Smooth muscle cell (in vitro differentiated cells): Measurements from ENCODE around the gene ANP32E. TPM values are rescaled to one million over a fixed set of nuclear protein-coding genes. Genes with fewer than 3 reads are reported as not detected.
A peak's percentile ranks its signal among the peaks of the same experiment; 100 is the strongest.
"Not testable (repeated sequence)": the region's sequence is repeated elsewhere in the genome, so short reads cannot be mapped to it uniquely, and the experiment has no call there.

Experiments used
- DNase-seq: peaks from one replicate; lab custom pipeline; 2025; ENCODE audit not compliant: unreplicated experiment; lab: John Stamatoyannopoulos, UW
- H2AFZ ChIP-seq: fragments of 200-600 bp; sonication (generic); 2 replicates; pipeline ENCODE4 v1.6.0; 2016; ENCODE audit warnings: antibody characterized with exemption, low read depth, mild to moderate bottlenecking
- H3F3A ChIP-seq: fragments of 200-600 bp; sonication (generic); 2 replicates; pipeline ENCODE4 v1.6.0; 2017; ENCODE audit warnings: antibody characterized with exemption, low read depth
- H3K27ac ChIP-seq: fragments of 200-600 bp; sonication (generic); 2 replicates; pipeline ENCODE4 v1.5.1; 2016; ENCODE audit warnings: low read depth, mild to moderate bottlenecking
- H3K27me3 ChIP-seq: fragments of 200-600 bp; sonication (generic); 2 replicates; pipeline ENCODE4 v1.6.1; 2016; ENCODE audit warnings: low read depth, mild to moderate bottlenecking
- H3K36me3 ChIP-seq: fragments of 200-600 bp; sonication (generic); 2 replicates; pipeline ENCODE4 v1.5.1; 2016; ENCODE audit warnings: low read depth
- H3K4me1 ChIP-seq: fragments of 200-600 bp; sonication (generic); 2 replicates; pipeline ENCODE4 v1.5.1; 2016; ENCODE audit warnings: low read depth
- H3K4me2 ChIP-seq: fragments of 200-600 bp; sonication (generic); 2 replicates; pipeline ENCODE4 v1.6.0; 2016; ENCODE audit warnings: mild to moderate bottlenecking
- H3K4me3 ChIP-seq: fragments of 200-600 bp; sonication (generic); 2 replicates; pipeline ENCODE4 v1.5.1; 2016; ENCODE audit warnings: mild to moderate bottlenecking
- H3K79me2 ChIP-seq: fragments of 200-600 bp; sonication (generic); 2 replicates; pipeline ENCODE4 v1.6.0; 2016; ENCODE audit warnings: low read depth, mild to moderate bottlenecking
- H3K9ac ChIP-seq: fragments of 200-600 bp; sonication (generic); 2 replicates; pipeline ENCODE4 v1.6.0; 2016; ENCODE audit warnings: low read depth
- H3K9me3 ChIP-seq: fragments of 200-600 bp; sonication (generic); replicated peaks from 2 replicates; pipeline ENCODE4 v1.5.1; 2016; ENCODE audit warnings: low read depth
- H4K20me1 ChIP-seq: fragments of 200-600 bp; sonication (generic); 2 replicates; pipeline ENCODE4 v1.6.0; 2016; ENCODE audit warnings: low read depth
- CTCF ChIP-seq: fragments of 200-600 bp; sonication (generic); IDR thresholded peaks from 2 replicates; pipeline ENCODE4 v1.5.1; 2017; ENCODE audit warnings: borderline replicate concordance, mild to moderate bottlenecking, antibody characterized with exemption; ENCODE audit not compliant: insufficient read depth, poor library complexity, severe bottlenecking
- WGBS: methylation state at CpG from one replicate; pipeline ENCODE4 v1.1.7; 2016; ENCODE audit warnings: low lambda C conversion rate; 5-methylcytosine and 5-hydroxymethylcytosine counted together
- polyA plus RNA-seq: library from polyadenylated mRNA; unstranded; fragments of >200 nt; fragmentation: Nextera tagmentation; extraction: Ambion mirVana; gene quantifications from 2 replicates; pipeline ENCODE4 v1.2.1, GENCODE V29; 2016
- total RNA-seq: library from RNA; depleted of rRNA; stranded (reverse); fragments of >200 nt; gene quantifications from 2 replicates; pipeline ENCODE4 v1.2.3, GENCODE V29; 2014

Gene ANP32E
- total and polyA plus RNA-seq, 2 experiments from 2014 or later, result 25.0 to 36.5 TPM

DNA sequence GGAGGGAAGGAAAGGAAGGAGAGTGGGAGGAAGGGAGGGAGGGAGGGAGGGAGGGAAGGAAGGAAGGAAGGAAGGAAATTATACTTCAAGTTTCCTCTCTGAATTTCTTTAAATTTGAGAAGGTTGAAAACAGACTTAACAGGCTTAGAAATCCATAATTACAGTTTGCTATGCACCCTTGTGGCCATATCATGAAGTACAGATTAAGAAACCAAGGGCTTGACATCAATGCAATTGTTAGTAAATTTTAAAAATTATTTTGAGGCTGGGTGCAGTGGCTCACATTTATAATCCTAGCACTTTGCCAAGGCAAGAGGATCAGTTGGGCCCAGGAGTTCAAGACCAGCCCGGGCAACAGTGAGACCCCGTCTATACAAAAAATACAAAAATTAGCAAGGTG is 14.4 kb downstream of the ANP32E start:
- no peaks in the 10 kb centered on the region for H3F3A ChIP-seq
- no peak overlapping the region for H3K9ac ChIP-seq
- H3K27me3 ChIP-seq, result no peaks in the 10 kb centered on the region
- peak; percentile 42 for TF ChIP-seq CTCF
- no peaks in the 10 kb centered on the region for H3K79me2 ChIP-seq
- H3K36me3 ChIP-seq, result peaks cover 8% of the 10 kb centered on the region
- WGBS, result 96% methylated on average over 2 of the region's 2 CpGs
- no peaks in the 10 kb centered on the region for H3K9me3 ChIP-seq
- no peak overlapping the region for H3K27ac ChIP-seq
- no peaks in the 10 kb centered on the region for H3K4me1 ChIP-seq
- no peak overlapping the region for H3K4me3 ChIP-seq
- H4K20me1 ChIP-seq, result no peaks in the 10 kb centered on the region
- no peak overlapping the region for H3K4me2 ChIP-seq
- H2AFZ ChIP-seq, result no peak overlapping the region
- DNase-seq, result no peak

- H3K4me2 ChIP-seq, H4K20me1 ChIP-seq, H3K4me3 ChIP-seq, H3F3A ChIP-seq, H3K27ac ChIP-seq, H3K79me2 ChIP-seq, H2AFZ ChIP-seq, H3K36me3 ChIP-seq, H3K27me3 ChIP-seq, H3K9ac ChIP-seq, H3K4me1 ChIP-seq, H3K9me3 ChIP-seq, DNase-seq: not testable (repeated sequence)
- 97% methylated on average over 6 of the region's 6 CpGs for whole genome bisulfite sequencing
Observed at GRCh38 chr1:150215855-150216254, 20.1 kb downstream of the ANP32E start.

GRCh38 chr1:150214099-150214756 is 21.7 kb downstream of the ANP32E start:
- 77% methylated on average over 17 of the region's 18 CpGs for WGBS
- H2AFZ ChIP-seq, result peak overlapping the region; percentile 95
- peak overlapping the region; percentile 39 for H3K9ac ChIP-seq
- peak overlapping the region; percentile 87 for H3K4me2 ChIP-seq
- DNase-seq, H3K9me3 ChIP-seq, H3K27me3 ChIP-seq, H3F3A ChIP-seq, H4K20me1 ChIP-seq, H3K36me3 ChIP-seq, H3K4me1 ChIP-seq, H3K79me2 ChIP-seq: not testable (repeated sequence)
- H3K27ac ChIP-seq, result peak overlapping the region; percentile 79
- H3K4me3 ChIP-seq, result peak overlapping the region; percentile 62

DNA sequence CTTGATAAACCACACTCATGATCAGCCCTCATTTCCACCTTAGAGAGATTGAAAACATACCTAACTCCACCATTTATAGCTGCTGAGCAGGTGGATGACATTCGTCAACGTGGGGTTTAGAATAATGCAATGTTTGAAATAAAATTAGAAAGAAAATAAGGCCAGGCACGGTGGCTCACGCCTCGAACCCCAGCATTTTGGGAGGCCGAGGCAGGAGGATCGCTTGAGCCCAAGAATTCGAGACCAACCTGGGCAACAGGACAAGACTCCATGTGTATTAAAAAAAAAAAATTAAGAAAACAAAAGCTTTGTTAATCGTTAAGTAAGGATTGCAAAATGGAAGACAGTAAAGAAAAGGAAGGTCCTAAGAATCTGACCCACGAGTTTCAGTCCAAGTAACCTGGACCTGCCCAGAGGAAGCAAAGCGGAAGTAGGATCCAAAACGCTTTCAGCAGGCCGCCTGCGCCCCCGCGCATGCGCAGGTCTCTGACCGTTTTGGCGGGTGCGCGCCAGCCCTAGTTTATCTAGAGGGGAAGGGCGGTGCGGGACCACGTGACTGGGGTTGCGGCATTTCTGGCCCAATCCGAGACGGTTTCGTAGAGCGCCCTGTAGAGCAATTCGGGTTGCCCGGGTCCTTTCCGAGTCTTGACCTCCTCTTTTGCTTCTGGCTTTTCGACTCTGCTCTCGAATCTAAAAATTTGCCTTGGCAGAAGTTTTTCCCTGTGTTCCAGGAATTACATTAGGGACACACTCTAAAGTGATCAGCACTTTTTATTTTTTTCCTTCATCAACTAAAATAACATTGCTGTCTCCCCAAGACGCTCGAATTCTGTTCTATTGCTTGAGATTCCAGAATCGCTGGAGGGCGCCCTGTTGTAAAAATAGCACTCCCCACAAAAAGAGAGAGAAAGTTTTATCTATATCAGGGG is 22.5 kb downstream of the ANP32E start:
- Histone ChIP-seq H3K27me3 (no peaks in the 10 kb centered on the region), H3K27ac (peak overlapping the region; percentile 79), H3K79me2 (no peaks in the 10 kb centered on the region), H3K9ac (peak overlapping the region; percentile 39), H3K4me3 (peak overlapping the region; percentile 62), H2AFZ (peak overlapping the region; percentile 95), H3K4me1 (peaks cover 6% of the 10 kb centered on the region), H3F3A (no peaks in the 10 kb centered on the region), H4K20me1 (no peaks in the 10 kb centered on the region), H3K36me3 (no peaks in the 10 kb centered on the region), H3K9me3 (no peaks in the 10 kb centered on the region), H3K4me2 (peak overlapping the region; percentile 87)
- WGBS, result 21% methylated on average over 38 of the region's 38 CpGs
- TF ChIP-seq CTCF, result peak; percentile 32
- DNase-seq, result peak; percentile 78
